GM18508 (cell line): ENCODE data around the gene ZNF396.

Source experiments
- ATAC-seq: cut with Tn5 transposase; IDR thresholded peaks from one replicate; pipeline ENCODE4 v1.9.1; 2021; ENCODE audit warnings: moderate number of reproducible peaks; ENCODE audit not compliant: insufficient read depth, unreplicated experiment

ZNF396 gene

GRCh38 chr18:35343488-35343935, 33.6 kb downstream of the ZNF396 start:
- no peak for ATAC-seq

- no peak for ATAC-seq
Measured at GRCh38 chr18:35337286-35337685, 39.9 kb downstream of the ZNF396 start.

- ATAC-seq = no peak
Measured at GRCh38 chr18:35335866-35336265, 41.3 kb downstream of the ZNF396 start.

DNA sequence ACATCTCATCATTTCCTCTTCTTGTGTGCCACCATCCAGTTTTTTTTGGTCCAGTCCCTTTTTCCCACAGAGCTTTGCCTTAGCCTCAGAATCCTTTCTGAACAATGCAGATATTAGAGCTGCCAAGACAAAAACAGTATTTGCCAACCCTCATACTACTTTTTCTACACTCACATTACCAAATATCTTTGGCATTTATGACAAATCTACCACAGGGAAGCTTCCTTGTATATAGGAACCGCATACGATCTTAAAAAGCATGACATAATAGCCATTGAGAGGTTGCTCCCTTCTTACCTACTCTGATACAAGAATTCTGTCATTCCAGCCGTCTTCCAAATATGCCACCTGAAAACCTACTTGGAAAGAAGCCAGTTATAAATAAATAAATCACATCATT, 42.3 kb downstream of the ZNF396 start:
- no peak for ATAC-seq

GRCh38 chr18:35334212-35334611, 42.9 kb downstream of the ZNF396 start:
- ATAC-seq = no peak

DNA sequence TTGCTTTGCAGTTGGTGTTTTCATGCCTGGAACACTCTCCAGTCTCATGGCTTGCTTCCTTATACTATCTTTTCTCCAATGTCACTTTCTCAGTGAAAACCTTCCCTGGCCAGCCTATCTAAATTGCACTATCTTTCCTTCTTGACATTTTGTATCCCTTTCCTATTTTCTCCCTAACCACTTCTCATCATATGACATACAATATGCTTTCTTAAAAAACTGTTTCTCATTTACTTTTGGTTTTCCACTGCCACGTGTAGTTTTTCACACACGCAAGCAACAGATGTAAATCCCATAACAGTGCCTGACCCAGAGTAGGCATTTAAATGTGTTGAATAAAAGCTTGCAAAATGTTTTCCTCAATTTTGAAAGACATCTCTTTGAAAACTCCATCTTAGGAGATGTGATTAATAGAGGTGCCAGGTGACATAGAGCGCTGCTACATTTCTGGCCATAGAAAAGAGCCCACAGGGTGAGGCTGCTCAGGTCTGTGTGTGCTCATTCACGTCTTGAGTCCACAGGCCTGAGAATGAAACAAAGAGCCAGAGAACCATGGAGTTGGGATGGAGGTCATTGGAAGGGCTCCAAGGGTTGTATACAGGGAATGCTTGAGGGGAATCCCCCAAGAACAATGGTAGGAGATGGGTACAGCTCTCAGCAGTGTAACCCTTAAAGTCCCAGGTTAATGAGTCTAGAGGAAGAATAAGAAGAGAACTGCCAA, 45.6 kb downstream of the ZNF396 start:
- no peak for ATAC-seq

DNA sequence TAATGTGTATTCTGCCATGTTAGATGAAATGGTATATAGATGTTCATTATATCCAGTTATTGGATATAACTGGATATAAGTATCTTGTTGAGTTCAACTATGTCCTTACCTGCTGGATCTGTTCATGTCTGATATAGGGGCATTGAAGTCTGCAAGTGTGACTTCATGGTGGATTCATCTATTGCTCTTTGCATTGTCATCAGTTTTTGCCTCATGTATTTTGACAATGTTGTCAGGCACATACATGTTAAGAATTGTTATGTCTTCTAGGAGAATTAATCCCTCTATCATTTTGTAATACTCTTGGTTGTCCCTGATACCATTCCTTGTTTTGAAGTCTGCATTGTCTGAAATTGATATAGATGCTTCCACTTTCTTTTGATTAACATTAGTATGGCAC, 48.3 kb downstream of the ZNF396 start:
- ATAC-seq = no peak

DNA sequence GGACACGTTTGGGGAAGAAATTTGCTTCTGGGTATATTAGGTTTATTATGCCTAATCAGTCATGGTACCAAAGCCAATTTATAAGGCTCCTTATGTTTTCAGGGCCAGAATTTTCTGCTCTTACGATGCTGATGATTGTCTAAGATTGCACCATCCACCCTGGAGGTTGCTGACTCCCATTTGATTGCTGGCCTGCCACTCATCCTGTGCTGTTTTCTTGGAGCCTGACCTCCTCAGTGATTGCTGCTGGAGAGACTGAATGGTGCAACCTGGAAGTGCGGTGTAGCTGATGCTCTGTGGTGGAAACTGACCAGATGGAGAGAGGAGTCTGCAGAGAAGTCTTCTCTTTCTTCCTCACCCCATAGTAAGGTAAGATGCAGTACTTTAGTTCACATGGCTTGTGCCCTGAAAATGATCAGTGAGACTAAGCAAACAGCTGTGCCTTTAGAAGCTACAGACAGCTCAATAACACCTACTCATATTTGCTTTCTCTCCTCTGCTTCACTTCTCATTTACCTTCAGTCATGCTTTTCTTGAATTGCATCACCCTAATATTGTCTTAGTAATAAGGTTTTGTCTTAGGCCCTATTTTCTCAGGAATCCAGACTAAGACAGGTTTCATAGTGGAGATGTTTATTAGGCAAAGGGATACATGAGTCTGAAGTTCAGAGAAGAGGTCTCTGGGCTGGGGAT, 50.3 kb downstream of the ZNF396 start:
- ATAC-seq = no peak

GRCh38 chr18:35324926-35325655, 52.0 kb downstream of the ZNF396 start:
- ATAC-seq = no peak

DNA sequence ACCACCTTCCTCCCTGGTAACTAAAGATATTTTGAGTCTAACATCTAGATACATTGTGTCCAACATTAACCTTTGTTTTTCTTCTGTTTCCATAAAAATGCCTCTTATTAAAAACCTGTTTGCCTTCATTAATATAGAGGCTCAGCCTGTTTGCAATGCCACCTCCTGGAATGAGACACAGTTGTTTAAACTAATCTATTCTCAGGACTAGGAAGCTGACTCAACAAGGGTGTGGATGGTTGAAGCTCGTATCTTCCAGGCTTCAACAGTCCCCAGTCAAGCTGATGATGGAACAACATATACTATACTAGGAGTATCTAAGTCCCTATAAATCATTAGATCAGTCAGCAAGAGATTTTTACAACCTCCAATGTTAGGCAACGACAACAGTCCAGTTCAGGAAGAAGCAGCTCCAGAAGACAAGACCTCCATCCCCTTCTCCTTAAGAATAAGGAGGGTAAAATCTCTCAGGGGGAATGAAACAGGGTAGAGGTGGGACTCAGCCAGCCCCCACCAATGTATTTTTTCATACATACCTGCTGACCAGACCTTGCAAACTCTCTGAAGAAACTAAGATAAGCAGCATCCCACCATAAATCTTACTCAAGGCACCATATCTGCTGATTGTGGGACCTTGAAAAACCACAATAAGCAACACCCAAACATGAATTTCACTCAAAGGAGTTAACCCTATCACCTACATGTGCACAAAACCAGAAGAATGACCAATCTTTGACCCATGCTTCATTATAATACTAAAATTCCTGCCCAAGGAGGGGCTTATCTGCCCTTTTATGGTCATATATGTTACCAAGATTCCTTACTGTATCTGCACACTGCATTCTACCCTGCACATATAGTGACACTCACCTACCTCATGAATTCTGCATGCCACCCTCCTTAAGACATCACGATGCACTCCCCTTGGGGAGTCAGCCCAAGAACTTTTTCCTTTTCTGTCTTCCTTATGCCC, 54.4 kb downstream of the ZNF396 start:
- ATAC-seq = no peak
